A204.1 (cell line): ENCODE results near the gene SMOC1.

ENCODE experiments used
- FAIRE-seq: peaks from 2 replicates; lab custom pipeline; 2012; peaks lifted over from hg19 to GRCh38; lab: Jason Lieb, UNC

Gene SMOC1

DNA sequence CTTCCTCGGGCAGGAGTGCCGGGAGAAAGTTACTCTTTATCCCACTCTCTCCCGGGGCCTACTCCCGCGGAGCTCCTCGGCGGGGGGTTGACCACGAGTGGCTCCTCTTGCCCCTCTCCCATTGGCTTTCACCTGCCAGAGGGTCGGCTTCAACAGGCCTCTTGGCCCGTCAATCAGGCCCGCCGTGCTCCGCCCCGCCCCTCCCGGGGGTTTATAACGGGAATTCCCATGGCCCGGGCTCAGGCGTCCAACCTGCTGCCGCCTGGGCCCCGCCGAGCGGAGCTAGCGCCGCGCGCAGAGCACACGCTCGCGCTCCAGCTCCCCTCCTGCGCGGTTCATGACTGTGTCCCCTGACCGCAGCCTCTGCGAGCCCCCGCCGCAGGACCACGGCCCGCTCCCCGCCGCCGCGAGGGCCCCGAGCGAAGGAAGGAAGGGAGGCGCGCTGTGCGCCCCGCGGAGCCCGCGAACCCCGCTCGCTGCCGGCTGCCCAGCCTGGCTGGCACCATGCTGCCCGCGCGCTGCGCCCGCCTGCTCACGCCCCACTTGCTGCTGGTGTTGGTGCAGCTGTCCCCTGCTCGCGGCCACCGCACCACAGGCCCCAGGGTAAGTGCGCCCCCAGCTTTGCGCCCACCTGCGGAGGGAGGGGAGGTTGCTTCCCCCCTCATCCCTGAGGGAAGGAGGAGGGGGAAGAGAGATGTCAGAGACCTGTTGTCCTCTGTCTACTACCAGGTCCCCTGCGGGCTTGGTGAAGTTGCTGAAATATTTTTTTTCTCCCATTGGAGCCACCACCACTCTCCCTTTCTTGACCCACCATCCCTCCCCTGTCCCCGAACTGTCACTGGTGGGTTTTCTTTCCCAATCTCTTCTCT, at the start of gene SMOC1:
SMOC1 (plus strand) TSS at position 242 of the 869 bp plus-strand sequence; CDS start at position 505, 263 bp downstream.
- no peak for FAIRE-seq

- no peak for FAIRE-seq
Measured at GRCh38 chr14:69838881-69839416, 40.3 kb upstream of the SMOC1 start.

DNA sequence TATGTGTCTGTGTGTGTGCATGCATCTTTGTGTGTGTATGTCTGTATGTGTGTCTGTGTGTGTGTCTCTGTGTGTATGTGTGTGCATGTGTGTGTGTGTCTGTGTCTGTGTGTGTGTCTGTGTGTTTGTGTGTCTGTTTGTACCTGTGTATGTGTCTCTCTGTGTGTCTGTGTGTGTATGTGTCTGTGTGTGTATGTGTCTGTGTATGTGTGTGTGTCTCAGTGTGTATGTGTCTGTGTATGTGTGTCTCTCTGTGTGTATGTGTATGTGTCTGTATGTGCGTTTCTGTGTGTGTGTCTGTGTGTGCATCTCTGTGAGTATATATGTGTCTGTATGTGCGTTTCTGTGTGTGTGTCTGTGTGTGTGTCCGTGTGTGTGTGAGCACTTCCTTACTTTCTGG, 39.6 kb upstream of the SMOC1 start:
- FAIRE-seq = no peak

DNA sequence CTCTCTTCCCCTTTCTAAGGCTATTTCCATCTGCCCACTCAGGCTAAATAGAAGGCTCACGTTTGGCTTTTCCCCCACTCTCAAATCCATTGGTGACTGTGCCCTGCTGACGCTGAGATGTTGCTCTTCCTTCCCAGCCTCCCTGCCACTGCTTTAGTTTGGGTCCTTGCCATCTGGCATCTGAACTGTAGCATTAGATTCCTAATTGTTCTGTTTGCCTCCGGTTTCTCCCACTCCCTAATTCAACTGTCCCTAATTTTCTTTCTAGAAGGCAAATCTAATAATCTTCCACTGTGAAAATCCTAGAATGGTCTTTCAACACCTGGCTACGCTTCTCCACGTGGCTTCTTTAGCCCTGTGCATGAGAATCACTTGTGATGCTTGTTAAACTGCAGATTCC, 37.6 kb upstream of the SMOC1 start:
- FAIRE-seq = no peak

GRCh38 chr14:69842686-69843420, 36.4 kb upstream of the SMOC1 start:
- no peak for FAIRE-seq

DNA sequence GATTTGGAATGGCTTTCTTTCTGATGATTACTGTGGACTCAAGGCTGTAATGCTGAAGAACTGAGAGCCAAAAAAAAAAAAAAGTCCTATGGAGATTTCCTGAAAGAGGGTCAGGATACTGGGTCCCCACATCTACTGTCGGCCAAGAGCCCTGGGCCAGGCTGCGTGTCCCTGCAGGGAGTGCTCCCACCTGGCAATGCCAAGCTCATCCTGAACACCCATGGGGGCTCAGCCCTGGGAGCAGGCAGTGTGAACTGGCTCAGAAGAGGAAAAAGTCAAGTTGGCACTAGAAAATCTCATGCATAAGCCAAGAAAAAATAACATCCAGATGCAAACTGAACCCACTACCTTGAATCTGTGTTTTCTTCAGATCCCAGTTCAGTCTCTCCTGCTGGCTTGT, 35.0 kb upstream of the SMOC1 start:
- FAIRE-seq = no peak

DNA sequence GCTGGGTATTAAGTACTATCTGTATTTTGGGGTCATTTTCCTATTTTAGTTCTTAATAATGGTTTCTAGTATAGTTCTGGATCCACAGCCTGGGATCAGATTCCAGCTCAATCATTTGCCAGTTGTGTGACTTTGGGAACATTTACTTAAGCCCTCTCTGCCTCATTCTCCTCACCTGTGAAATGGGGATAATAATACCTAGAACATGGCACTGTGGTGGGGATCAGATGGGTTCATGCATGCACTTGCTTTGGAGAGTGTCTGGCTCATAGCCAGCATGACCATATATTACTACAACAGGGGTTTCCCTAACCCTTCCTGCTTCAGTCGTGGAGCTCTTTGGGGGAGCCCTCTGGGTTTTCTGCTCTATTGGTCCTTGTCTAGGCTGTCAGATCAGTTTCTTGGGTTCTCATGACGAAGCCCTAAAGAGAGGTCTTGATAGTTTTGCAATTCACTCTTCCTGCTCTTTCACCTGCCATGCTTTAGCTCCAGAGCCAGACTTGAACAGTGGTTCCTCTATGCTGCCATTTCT, 34.1 kb upstream of the SMOC1 start:
- no peak for FAIRE-seq

- no peak for FAIRE-seq
Measured at GRCh38 chr14:69845787-69846186, 33.4 kb upstream of the SMOC1 start.

DNA sequence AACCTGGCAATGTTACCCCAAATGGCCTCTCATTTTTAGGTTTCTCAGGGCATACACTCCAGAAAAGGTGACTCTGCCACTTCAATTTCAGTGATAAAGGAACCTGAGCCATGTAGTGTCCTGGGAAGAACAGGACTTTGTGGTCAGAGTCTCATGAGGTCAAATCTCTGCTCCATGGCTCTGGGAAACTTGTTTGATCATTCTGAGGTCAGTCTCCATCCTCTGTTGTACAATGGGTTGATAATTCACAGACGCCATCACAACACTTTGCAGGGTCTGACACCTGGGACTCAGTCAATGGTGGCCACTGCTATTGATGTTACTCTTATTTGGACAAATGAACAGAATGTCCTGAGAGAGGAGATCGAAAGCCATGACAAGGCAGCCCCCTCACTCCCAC, 31.1 kb upstream of the SMOC1 start:
- no peak for FAIRE-seq

- FAIRE-seq = no peak
Measured at GRCh38 chr14:69848903-69849391, 30.3 kb upstream of the SMOC1 start.

- FAIRE-seq = no peak
Measured at GRCh38 chr14:69850086-69850735, 29.0 kb upstream of the SMOC1 start.

DNA sequence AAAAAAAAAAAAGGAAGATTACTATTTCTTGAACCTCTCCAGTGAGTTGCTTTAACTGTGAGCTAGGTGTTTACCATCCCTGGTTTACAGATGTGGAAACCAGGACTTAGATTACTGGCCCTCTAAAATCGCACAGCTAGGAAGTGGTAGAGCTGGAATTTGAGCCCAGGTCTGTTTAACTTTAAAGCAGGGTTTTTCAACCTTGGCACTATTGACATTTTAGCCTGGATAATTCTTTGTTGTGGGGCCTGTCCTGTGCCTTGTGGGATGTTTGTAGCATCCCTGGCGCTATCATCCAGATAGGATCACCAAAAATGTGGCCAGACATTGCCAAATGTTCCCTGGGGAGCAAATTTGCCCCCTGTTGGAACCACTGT, 28.5 kb upstream of the SMOC1 start:
- no peak for FAIRE-seq

- no peak for FAIRE-seq
Measured at GRCh38 chr14:69852531-69853321, 26.5 kb upstream of the SMOC1 start.

DNA sequence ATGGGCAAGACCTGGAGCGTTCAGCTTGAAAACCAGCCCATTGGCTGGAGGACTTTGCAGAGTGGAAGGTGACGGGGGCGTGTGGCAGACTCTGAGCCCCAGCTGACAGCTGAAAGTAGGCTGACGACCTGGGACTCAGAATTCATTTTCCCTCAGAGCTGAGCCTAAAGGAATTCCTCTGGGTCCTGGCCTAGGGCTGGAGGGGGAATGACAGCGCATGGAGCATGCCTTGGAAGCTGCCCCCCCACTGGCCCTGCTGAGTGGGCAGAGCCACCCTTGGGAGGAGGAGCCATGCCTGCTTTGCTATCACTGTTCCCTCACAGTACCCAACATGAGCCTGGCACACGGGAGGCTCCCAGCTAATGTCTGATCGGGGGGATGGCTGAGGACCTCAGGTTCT, 25.4 kb upstream of the SMOC1 start:
- FAIRE-seq = no peak

GRCh38 chr14:69854598-69854997, 24.6 kb upstream of the SMOC1 start:
- FAIRE-seq = no peak

GRCh38 chr14:69855180-69855832, 23.9 kb upstream of the SMOC1 start:
- FAIRE-seq = no peak

DNA sequence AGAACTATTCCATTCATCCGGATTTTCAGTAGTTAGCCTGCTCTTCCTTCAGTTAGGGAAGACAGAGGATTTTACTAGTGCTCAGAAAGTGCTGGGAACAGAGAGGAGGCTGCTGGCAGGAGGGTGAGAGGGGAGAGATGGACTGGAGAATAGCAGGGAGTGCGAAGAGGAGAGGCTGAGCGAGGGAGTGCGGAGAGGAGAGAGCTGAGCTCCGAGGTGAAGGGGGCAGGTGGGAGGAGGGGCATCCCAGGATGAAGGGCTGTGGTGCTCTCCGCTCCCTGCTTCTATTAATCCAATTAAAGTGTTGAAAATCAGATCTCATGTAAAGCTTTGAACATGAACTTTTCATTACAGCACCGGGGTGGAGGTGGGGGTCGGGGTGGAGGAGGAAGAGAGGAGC, 20.4 kb upstream of the SMOC1 start:
- no peak for FAIRE-seq

- FAIRE-seq = no peak
Measured at GRCh38 chr14:69859591-69859990, 19.6 kb upstream of the SMOC1 start.

DNA sequence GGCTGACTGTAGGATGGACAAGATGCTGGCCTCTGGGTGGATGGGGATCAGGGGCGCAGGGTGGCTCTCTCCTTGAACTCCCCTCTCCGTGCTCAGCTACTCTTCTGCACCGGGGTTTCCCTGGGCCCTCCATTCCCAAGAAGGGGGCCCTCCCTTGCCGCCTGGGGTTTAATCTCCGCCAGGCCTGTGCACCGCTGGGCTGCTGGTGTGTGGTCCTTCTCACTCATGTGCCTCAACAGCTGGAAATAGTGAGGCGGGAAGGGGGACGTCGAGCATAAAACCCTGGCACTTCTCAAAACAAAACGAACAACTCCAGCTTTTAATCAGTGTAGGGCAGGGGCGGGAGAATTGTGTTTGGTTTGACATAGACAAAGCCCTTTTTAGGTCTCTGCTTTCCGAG, 19.0 kb upstream of the SMOC1 start:
- no peak for FAIRE-seq

DNA sequence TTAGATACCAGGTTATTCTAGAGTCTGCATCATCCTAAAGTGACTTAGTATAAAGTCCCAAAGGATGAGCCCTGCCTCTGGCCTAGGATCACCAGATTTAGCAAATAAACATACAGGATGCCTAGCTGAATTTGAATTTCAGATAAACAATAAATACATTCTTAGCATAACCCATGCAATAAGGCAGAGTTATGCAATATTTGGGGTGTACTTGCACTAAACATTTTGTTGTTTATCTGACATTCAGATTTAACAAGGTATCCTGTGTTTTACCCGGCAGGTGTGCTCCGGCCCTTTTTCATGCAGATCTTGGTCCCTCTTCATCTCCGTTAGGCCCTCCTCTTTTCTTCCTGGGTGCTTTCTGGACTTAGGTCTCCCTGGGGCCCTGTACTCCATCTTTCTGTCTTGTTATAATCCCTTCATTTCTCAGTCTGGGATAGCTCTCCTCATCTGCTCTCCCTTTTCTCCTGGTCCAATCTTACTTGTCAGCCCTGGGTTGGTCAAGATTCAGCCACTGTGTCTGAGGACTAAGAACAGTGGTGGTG, 18.1 kb upstream of the SMOC1 start:
- FAIRE-seq = no peak

- FAIRE-seq = no peak
Measured at GRCh38 chr14:69863083-69863482, 16.1 kb upstream of the SMOC1 start.
